ENCODE results near the gene DLST.
"Not testable (repeated sequence)": the region's sequence is repeated elsewhere in the genome, so short reads cannot be mapped to it uniquely, and the experiment has no call there.

Gene DLST

DNA sequence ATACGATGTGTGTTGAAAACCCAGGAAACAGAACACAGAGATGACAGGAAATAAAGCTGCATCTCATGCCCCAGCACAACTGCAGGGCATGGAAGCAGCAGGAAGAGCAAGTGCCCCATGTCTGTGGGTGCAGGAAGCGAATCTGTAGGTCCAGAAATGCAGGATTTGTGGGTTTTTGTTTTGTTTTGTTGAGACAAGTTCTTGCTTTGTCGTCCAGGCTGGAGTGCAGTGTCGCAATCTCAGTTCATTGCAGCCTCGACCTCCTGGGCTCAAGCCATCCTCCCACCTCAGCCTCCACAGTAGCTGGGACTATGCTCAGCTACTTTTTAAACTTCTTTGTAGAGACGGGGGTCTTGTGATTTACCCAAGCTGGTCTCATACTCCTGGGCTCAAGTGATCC lies 47.5 kb downstream of the DLST start:
- H3K4me1 ChIP-seq (ENCODE audit: insufficient read depth, low read length, severe bottlenecking): no peaks in the 10 kb centered on the region
- H3K9ac ChIP-seq (ENCODE audit: low read length): no peak overlapping the region
- H3K4me3 ChIP-seq (ENCODE audit: low read depth, low read length, poor library complexity, severe bottlenecking): no peak overlapping the region
- H3K4me2 ChIP-seq (ENCODE audit: low read length): no peak overlapping the region
- no peaks in the 10 kb centered on the region for H3K79me2 ChIP-seq (ENCODE audit: insufficient read depth, low read length)
- H3K27ac ChIP-seq (ENCODE audit: low read depth, low read length, poor library complexity, severe bottlenecking): no peak overlapping the region
- H3K27me3 ChIP-seq (ENCODE audit: insufficient read depth, low read length): no peaks in the 10 kb centered on the region; the same call in none of the 2 replicates
- no peaks in the 10 kb centered on the region for H4K20me1 ChIP-seq (ENCODE audit: insufficient read depth, low read length)
- H3K9me2 ChIP-seq (ENCODE audit: low read depth, low read length): no peaks in the 10 kb centered on the region
- no peaks in the 10 kb centered on the region for H3K36me3 ChIP-seq (ENCODE audit: insufficient read depth, low read length)
- no peaks in the 10 kb centered on the region for H3K9me3 ChIP-seq (ENCODE audit: low read length)
- TF ChIP-seq, protein P1, sequence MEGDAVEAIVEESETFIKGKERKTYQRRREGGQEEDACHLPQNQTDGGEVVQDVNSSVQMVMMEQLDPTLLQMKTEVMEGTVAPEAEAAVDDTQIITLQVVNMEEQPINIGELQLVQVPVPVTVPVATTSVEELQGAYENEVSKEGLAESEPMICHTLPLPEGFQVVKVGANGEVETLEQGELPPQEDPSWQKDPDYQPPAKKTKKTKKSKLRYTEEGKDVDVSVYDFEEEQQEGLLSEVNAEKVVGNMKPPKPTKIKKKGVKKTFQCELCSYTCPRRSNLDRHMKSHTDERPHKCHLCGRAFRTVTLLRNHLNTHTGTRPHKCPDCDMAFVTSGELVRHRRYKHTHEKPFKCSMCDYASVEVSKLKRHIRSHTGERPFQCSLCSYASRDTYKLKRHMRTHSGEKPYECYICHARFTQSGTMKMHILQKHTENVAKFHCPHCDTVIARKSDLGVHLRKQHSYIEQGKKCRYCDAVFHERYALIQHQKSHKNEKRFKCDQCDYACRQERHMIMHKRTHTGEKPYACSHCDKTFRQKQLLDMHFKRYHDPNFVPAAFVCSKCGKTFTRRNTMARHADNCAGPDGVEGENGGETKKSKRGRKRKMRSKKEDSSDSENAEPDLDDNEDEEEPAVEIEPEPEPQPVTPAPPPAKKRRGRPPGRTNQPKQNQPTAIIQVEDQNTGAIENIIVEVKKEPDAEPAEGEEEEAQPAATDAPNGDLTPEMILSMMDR (IDR thresholded peaks at IDR 0.05; ENCODE audit: low read length): no peak
- no peak for TF ChIP-seq EZH2 (IDR thresholded peaks at IDR 0.05; ENCODE audit: borderline replicate concordance, low read length)
- H2AFZ ChIP-seq (ENCODE audit: low read length): no peak overlapping the region
- H3F3A ChIP-seq (ENCODE audit: insufficient read depth, low read length): no peaks in the 10 kb centered on the region

- H3K36me3 ChIP-seq (ENCODE audit: insufficient read depth, low read length); H3F3A ChIP-seq (ENCODE audit: insufficient read depth, low read length); H3K9me2 ChIP-seq (ENCODE audit: low read depth, low read length); H4K20me1 ChIP-seq (ENCODE audit: insufficient read depth, low read length); H3K4me2 ChIP-seq (ENCODE audit: low read length); H3K9me3 ChIP-seq (ENCODE audit: low read length); H2AFZ ChIP-seq (ENCODE audit: low read length); H3K27ac ChIP-seq (ENCODE audit: low read depth, low read length, poor library complexity, severe bottlenecking); H3K4me1 ChIP-seq (ENCODE audit: insufficient read depth, low read length, severe bottlenecking); H3K4me3 ChIP-seq (ENCODE audit: low read depth, low read length, poor library complexity, severe bottlenecking); H3K79me2 ChIP-seq (ENCODE audit: insufficient read depth, low read length); H3K27me3 ChIP-seq (ENCODE audit: insufficient read depth, low read length); H3K9ac ChIP-seq (ENCODE audit: low read length): not testable (repeated sequence)
Measured at GRCh38 chr14:74931744-74932143, 50.0 kb downstream of the DLST start.

DNA sequence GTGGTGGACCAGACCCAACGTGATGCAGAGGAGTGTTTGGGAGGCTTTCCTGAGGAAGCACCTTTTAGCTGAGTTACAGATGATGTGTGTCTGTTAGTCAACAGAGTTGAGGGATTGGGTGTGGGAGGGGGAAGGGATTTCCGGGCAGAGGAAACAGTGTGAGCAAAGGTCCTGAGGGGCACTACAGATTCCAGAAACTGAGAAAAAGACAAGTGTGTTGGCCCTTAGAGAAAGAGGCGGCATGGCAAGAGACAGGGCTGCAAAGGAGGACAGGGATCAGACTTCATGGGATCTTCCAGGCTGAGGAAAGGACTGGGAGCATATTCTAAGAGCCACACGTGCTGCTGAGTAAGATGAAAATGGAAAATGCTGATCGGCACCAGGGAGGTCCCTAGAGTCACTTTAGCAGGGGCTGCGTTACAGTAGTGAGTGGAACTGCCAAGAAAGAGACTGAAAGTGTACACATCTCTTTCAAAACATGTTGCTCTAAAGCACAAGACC lies 50.7 kb downstream of the DLST start:
- Histone ChIP-seq H3F3A (ENCODE audit: insufficient read depth, low read length) (no peaks in the 10 kb centered on the region), H3K4me3 (ENCODE audit: low read depth, low read length, poor library complexity, severe bottlenecking) (no peak overlapping the region), H3K27me3 (ENCODE audit: insufficient read depth, low read length) (no peaks in the 10 kb centered on the region; the same call in 1 of the 2 replicates), H2AFZ (ENCODE audit: low read length) (no peak overlapping the region), H3K9me2 (ENCODE audit: low read depth, low read length) (no peaks in the 10 kb centered on the region), H3K9ac (ENCODE audit: low read length) (no peak overlapping the region), H3K4me1 (ENCODE audit: insufficient read depth, low read length, severe bottlenecking) (peaks cover 7% of the 10 kb centered on the region), H3K9me3 (ENCODE audit: low read length) (no peaks in the 10 kb centered on the region), H3K27ac (ENCODE audit: low read depth, low read length, poor library complexity, severe bottlenecking) (no peak overlapping the region), H4K20me1 (ENCODE audit: insufficient read depth, low read length) (no peaks in the 10 kb centered on the region), H3K36me3 (ENCODE audit: insufficient read depth, low read length) (no peaks in the 10 kb centered on the region), H3K4me2 (ENCODE audit: low read length) (no peak overlapping the region), H3K79me2 (ENCODE audit: insufficient read depth, low read length) (no peaks in the 10 kb centered on the region)
- TF ChIP-seq, protein P1 (IDR thresholded peaks at IDR 0.05; ENCODE audit: low read length): no peak
- TF ChIP-seq EZH2 (IDR thresholded peaks at IDR 0.05; ENCODE audit: borderline replicate concordance, low read length): no peak

GRCh38 chr14:74932936-74933335 lies 51.2 kb downstream of the DLST start:
- not testable (repeated sequence) for H3K9ac ChIP-seq (ENCODE audit: low read length); H3K9me2 ChIP-seq (ENCODE audit: low read depth, low read length); H3K4me2 ChIP-seq (ENCODE audit: low read length); H3F3A ChIP-seq (ENCODE audit: insufficient read depth, low read length); H4K20me1 ChIP-seq (ENCODE audit: insufficient read depth, low read length); H3K9me3 ChIP-seq (ENCODE audit: low read length); H3K36me3 ChIP-seq (ENCODE audit: insufficient read depth, low read length); H3K27ac ChIP-seq (ENCODE audit: low read depth, low read length, poor library complexity, severe bottlenecking); H3K27me3 ChIP-seq (ENCODE audit: insufficient read depth, low read length); H3K79me2 ChIP-seq (ENCODE audit: insufficient read depth, low read length); H2AFZ ChIP-seq (ENCODE audit: low read length); H3K4me3 ChIP-seq (ENCODE audit: low read depth, low read length, poor library complexity, severe bottlenecking); H3K4me1 ChIP-seq (ENCODE audit: insufficient read depth, low read length, severe bottlenecking)

Measured in OCI-LY1 (cell line).